Left forelimb (tissue), 1 donor: ENCODE results near the gene GIT2.
"Not testable (repeated sequence)": the region's sequence is repeated elsewhere in the genome, so short reads cannot be mapped to it uniquely, and the experiment has no call there.

Source experiments
- DNase-seq: peaks from one replicate; pipeline ENCODE4 v3.0.0-alpha.2; 2018; ENCODE audit warnings: low spot score

Gene GIT2, protein sequence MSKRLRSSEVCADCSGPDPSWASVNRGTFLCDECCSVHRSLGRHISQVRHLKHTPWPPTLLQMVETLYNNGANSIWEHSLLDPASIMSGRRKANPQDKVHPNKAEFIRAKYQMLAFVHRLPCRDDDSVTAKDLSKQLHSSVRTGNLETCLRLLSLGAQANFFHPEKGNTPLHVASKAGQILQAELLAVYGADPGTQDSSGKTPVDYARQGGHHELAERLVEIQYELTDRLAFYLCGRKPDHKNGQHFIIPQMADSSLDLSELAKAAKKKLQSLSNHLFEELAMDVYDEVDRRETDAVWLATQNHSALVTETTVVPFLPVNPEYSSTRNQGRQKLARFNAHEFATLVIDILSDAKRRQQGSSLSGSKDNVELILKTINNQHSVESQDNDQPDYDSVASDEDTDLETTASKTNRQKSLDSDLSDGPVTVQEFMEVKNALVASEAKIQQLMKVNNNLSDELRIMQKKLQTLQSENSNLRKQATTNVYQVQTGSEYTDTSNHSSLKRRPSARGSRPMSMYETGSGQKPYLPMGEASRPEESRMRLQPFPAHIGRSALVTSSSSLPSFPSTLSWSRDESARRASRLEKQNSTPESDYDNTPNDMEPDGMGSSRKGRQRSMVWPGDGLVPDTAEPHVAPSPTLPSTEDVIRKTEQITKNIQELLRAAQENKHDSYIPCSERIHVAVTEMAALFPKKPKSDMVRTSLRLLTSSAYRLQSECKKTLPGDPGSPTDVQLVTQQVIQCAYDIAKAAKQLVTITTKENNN

DNA sequence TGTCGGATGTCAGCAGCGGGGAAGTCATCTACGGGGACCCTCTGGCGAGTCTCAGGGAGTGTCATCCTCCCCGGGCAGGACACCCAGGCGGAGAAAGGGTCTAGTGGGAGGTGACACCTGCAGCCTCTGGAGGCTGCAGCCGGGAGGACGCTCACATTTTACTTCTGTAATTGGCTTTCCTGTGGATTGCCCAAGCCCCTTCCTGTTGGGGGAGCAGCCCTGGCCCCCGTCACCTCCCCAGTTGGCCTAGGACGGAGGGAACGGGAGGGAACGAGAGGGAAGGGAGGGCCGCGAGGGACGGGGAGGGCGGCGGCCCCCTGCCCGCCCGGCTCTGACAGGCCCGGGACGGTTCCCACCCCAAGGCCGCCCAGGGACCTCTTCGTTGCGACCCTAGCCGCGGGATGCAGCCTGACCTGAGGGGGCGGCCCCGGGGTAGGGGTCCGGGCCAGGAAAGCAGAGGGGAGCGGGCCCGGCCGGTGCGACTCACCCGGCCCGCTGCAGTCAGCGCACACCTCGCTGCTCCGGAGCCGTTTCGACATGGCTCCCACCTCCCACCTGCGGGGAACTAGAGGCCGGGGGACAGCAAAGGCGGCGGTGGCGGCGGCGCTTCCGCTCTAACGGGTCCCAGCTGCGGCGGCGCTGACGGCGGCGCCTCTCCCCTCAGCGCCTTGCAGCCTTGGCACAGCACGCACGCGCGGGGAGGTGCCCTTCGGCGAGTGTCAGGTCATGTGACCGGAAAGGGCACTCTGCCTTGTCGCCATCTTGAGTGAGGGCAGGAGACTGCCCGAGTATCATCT, at the start of gene GIT2:
Gene GIT2, minus strand, starts transcription at position 683 of the 797 bp plus-strand sequence. Its CDS starts 144 bp downstream, at position 539.
- peak; percentile 91 for DNase-seq

DNA sequence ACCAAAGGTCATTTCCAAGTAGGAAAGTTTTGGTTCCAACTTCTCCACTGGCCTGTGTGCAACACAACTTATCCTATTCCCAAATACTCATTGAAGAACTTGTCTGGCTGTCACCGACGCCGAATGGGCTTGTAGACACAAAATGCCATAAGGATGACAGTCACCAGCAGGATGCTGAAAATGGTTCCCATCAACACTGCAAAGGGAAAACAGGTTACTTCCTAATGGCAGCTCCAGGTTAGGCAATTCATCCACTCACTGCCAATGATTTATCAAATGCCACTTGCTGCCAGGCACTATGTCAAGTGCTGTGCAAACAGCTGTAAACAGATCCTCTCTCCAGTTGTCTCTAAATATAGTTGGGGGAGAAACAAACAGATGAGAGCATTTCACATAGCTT, 46.1 kb upstream of the GIT2 start:
- DNase-seq: no peak

DNA sequence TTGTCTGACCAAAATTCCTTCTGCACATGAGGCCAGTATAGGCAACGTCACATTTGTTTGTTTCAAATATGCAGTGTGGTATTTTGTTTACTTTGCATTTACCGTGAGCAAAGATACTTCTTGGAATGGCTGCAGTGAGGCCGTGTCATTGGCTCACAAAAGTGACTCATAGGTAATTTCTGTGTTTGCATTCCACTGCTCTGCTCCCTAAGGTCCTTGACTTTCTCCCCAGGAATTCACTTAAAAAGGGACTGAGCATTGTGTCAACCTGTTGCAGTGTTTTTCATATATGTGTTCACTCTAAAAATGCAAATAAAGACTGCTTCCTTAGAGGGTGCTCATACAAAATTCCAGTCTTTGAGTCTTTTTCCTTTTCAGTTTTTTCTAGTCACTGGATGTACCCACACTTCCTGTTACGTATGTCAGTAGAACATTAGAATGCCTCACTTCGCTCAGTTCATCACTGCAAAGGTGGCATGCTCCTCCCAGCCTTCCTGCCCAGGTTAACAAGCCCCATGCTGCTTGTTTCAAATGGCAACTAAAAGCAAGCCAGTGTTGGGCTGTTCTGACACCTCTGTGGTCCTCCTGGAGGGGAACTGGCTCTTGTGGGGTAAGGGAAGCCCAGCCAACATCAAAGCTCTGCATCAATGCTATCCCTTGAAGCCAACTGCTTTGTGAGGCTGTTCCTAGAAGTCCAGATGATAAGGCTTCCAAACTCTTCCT, 43.1 kb upstream of the GIT2 start:
- no peak for DNase-seq

DNA sequence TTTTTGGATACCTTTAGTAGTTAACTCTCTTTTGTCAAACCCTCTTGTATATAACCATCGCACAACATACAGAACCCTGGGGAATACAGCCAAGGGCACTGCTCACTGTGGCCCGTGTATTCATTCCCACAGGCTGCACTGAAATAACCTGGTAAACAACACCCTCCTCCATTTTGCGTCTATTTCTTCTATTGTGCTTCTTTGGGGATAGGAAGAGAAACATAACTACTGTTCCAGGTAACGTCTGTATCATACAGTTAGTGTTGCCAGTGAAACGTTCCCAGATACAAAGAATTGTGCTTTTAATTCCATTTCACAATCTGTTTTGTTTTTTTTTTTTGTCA, 42.5 kb upstream of the GIT2 start:
- no peak for DNase-seq

DNA sequence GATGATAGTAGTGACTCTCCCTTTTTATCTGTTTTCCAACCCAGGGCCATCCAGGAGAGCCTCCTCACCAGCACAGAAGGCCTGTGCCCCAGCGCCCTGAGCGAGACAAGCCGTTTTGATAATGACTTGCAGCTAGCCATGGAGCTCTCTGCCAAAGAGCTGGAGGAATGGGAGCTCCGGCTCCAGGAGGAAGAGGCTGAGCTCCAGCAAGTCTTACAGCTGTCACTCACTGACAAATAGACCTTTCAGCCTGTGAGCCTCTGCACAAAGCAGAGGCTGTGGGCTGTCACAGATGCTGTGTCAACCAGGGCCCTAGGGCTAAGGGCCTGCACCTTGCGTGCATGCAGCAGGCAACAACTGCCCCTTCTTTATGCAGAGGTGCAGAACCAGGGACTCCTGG, 41.1 kb upstream of the GIT2 start:
- no peak for DNase-seq

DNA sequence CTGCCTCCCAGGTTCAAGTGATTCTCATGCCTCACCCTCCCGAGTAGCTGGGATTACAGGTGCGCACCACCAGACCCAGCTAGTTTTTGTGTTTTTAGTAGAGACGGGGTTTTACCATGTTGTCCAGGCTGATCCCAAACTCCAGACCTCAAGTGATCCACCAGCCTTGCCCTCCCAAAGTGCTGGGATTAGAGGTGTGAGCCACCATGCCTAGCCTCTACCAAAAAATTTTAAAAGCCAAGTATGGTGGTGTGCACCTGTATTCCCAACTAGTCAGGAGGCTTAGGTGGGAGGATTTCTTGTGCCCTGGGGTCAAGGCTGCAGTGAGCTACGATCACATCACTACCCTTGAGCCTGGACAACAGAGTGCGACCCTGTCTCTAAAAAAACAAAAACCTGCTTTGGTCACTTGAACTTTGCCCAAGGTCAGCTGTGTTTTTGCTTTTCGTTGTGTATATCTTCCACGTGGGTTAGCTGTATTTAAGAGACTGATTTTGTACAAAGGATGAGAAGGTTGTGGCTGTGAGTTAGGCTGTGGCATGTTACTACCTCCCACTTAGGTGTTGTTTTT, 39.5 kb upstream of the GIT2 start:
- no peak for DNase-seq

DNA sequence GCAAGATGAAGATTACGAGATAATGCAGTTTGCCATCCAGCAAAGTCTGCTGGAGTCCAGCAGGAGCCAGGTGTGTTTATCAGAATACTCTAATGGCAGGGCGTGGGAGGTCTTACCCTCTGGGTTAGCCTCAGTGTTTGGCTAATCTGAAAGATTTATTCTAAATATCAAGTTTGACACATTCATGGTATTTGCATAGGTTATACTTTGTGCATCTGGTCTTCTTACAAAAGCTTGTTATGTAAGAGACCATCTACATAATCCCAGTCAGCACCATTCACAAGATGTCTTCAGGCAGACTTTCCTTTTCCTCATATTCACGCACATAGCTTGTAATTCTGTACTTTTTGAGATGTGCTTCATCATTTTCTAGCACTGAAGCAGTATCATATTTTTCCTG, 37.7 kb upstream of the GIT2 start:
- no peak for DNase-seq

DNA sequence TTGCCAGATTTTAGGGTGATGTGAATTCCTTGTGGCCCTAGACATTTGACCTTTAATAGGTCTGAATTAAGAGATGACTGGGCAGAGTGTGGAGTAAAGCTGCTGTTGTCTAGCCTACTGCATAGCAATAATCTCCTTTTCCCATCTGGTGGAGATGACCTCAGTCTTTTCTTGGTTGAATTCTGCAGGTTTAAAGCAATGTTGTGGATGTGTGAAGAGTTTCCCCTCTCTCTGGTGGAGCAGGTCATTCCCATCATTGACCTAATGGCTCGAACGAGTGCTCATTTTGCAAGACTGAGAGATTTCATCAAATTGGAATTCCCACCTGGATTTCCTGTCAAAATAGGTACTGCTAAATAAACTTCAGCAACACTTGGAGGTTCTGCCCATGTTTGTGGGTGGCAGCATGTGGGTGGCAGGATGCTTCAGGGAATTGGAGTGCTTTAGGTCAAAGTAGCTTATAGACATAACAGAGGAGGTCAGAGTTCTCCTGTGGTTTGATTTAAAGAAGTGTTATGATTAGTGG, 33.2 kb upstream of the GIT2 start:
- no peak for DNase-seq

DNA sequence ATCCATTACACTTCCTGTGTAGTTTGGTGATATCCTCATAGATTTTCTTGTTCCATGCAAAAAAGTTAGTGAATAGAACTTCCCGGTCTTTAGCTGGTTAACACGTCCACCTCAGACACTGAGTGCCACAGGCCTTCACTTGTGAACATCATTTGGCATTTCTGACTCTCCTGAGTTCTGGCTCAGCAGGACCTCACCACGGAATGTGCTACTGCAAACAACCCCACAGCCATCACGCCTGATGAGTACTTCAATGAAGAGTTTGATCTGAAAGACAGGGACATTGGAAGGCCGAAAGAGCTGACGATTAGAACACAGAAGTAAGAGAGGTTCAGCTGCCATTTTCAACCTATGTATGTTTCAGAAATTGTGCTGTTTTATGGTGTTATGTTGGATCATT, 32.2 kb upstream of the GIT2 start:
- DNase-seq: no peak

DNA sequence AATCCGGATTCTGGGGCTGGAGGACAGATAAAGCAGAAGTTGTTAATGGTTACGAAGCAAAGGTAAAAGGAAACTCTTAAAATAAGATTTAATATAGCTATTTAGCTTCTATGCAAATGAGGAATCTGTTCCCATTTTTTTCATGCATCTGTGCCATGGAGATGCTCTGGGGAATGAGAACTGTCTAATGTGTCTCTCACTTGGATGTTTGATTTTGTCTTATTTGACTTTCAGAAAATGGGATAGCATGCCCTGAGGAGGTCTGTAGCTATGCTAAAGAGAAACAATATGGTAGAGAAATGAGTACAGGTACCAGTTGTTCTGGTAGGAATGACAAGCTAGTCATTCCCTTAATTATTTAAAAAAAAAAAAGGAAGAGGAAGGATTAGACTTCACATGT, 27.9 kb upstream of the GIT2 start:
- DNase-seq: no peak

DNA sequence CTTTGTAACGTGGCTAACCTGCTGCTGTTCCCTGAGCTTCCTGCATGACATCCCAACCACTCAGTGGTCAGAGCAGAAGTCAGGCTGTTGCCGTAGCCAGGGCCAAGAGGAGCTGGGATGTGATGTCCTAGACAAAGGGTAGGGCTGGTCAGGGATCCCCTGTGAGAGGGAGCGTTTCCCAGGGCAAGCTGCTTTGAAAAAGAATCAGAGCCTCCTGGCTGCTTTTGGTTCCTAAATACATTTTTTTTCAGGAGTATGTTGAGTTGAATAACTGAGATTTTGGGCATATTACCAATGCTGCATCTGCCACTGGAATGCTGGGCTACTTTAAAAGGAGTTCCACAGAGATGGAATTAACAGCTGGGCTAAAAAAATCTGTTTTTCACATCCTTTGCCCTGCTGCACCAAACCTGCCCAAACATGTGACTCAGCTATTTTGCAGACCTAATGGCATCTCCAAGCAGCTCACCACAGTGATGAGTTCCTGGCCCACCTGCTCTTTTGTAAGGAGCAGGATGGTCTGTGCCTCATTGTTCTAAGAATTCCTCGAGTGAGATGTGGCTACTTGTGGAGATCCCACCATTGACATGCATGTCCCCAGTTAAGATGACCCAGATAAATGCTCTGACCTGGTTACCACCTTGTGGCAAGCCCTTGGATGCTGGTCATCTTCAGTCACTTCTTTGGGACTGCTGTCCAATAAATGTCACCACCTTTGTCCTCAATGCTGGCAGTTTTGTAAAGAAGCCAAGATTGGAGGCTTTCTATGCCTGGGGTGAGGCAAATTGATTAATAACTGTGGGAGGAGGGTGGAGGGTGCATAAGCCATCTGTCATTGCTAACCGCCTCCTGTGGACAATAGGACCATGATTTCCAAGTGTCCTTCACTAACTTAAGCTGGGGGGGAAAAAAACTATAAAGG, 27.2 kb upstream of the GIT2 start:
- DNase-seq: no peak

DNA sequence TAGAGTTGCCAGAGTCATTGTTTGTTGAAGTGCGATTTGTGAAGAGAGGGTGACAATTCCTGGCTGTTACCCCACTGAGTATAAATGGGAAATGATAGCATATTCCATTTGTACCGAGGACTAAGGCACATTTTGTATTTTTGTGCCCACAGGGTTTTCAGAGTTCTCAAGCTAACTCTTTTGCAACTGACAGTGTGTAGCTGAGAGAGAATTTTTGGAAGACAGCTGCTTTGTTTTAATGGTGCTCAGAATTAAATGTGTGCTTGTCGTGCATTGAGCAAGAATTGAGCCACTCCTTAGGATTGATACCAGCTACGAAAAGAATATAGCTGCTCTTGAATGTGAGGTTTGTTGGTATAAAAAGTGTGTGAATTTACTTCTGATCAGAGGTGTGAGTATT, 24.8 kb upstream of the GIT2 start:
- no peak for DNase-seq

DNA sequence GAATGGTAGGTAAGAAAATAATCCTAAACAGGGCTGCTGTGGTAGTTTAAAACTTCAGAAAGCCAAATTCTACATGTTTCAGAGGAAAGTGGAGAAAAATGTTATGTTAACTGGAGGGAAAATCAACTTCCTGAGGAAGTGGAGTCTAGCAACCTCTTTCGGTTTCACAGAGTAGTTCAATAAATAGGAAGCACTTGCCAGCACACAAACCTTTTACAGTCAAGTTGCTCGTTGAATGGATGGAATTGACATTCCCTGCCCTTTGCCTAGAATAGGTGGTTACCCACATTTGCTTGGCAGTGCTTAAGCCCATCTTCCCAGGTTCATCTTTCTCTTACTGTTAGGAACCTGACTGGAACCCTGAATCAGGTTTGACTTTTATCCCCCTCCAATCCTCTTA, 19.0 kb upstream of the GIT2 start:
- no peak for DNase-seq

DNA sequence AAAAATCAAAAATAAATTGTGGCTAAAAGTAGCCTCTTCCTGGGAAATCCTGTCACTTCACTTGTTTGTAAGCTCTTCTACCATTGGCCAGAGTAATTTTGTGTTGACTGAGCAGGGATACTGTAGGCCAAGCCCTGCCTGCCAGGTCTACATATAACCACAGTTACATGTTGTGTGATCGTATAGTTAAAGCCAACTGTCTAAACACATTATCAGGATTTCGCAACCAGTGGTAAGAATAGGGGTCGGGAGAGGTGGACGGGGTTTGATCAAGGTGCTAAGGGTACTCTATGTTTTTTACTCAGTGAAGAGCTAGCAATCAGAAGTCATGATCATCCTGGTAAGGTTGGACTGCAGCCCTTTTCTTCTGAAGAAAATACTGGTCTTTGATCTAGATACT, 16.5 kb upstream of the GIT2 start:
- no peak for DNase-seq

DNA sequence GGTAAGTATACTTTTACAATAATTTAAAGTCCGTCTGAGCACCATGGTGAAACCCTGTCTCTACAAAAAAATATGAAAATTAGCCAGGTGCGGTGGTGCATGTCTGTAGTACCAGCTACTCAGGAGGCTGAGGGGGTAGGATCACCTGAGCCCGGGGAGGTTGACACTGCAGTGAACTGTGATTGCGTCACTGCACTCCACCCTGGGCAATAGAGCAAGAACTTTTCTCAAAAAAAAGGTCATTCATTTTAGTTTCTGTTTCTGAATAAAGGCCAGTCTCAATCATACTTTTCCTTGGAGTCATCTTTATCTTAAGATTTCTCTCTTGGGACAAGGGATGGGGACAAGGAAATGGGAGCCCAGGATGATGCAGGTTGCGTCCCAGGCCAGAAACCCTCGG, 16.0 kb upstream of the GIT2 start:
- no peak for DNase-seq

DNA sequence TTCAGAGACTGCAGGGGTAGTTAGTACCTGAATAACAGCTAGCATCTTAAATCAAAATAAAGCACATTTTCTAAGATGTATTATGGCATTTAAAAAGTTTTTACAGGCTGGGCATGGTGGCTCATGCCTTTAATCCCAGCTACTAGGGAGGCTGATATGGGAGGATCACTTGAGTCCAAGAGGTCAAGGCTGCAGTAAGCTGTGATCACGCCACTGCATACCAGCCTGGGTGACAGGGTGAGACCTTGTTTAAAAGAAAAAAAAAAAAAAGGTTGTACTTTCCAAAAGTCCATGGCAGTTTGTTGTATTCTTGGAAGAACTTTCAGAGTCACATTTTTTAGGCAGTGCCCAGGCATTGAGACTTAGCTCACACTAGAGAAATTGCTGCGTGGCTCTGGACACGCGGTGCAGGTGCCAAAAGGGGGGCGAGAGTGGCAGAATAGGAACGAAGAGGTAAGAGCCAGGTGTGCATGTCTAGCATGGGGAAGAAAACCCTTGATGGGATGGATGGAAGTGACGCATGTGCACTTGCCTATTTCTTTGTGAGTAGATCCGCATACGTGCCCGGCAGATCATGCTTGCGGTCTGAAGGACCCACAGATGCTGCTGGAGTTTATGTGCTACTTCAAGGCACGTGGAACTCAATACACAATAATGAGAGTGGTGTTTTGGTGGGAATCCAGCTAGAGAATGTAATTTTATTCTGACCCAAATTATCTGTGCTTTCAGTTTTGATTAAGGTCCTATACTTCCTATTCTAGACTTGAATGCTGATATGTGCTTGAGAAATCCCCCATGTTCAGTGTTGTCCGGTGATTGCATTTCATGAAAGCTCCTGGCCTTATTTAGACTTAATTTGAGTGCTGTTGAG, 14.9 kb upstream of the GIT2 start:
- DNase-seq: no peak

DNA sequence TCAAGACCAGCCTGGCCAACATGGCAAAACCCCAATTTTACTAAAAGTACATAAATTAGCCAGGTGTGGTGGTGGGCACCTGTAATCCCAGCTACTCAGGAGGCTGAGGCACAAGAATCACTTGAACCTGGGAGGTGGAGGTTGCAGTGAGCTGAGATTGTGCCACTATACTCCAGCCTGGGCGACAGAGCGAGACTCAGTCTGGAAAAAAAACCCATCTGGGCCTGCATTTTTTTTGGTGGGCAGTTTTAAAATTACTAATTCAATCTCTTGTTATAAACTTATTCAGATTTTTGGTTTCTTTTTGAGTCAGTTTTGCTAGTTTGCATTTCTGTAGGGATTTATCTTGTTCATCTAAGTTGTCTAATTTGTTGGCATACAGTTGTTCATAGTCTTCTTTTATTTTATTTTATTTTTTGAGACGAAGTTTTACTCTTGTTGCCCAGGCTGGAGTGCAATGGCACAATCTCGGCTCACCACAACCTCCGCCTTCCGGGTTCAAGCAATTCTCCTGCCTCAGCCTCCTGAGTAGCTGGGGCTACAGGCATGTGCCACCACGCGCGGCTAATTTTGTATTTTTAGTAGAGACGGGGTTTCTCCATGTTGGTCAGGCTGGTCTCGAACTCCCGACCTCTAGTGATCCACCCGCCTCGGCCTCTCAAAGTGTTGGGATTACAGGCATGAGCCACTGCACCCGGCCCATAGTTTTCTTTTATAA, 12.7 kb upstream of the GIT2 start:
- not testable (repeated sequence) for DNase-seq

DNA sequence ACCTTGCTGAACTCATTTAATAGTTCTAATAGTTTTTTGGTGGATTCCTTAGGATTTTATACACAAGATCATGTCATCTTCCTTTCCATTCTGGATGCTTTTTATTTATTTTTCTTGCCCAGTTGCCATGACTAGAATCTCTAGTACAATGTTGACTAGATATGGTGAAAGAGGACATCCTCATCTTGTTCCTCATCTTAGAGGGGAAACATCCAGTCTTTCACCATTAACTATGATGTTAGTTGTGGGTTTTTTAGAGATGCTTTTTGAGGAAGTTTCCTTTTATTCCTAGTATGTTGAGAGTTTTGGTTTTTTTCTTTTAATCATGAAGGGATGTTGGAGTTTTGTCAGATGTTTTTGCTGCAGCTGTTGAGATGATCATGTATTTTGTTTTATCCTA, 11.7 kb upstream of the GIT2 start:
- no peak for DNase-seq

DNA sequence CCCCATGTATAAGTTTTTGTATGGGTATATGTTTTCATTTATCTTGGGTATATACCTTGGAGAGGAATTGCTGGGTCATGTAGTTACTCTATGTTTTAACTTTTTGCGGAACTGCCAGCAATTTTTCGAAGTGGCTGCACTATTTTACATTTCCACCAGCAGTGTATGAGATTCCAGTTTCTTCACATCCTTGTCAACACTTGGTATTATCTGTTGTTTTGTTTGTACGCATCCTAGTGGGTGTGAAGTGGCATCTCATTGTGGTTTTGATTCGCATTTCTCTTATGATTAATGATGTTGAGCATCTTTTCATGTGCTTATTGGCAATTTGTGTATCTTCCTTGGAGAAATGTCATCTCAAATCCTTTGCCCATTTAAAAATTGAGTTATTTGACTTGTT, 9.9 kb upstream of the GIT2 start:
- no peak for DNase-seq
